Fibroblast of the aortic adventitia (primary cell): ENCODE data around the gene SV2C. TPM values are rescaled to one million over a fixed set of nuclear protein-coding genes. Genes with fewer than 3 reads are reported as not detected.

Experiments used
- DNase-seq: peaks from one replicate; pipeline ENCODE4 v3.0.0-alpha.2; 2010; ENCODE audit warnings: low read depth
- H3K4me3 ChIP-seq: 2 replicates; pipeline ENCODE4 v1.5.1; 2011; ENCODE audit warnings: low read depth, mild to moderate bottlenecking, control low read depth, low read length, moderate library complexity
- CTCF ChIP-seq: IDR thresholded peaks from 2 replicates; pipeline ENCODE4 v1.5.1; 2011; ENCODE audit warnings: mild to moderate bottlenecking, low read length, control low read depth, inconsistent platforms; ENCODE audit not compliant: insufficient read depth
- total RNA-seq: library from RNA; depleted of rRNA; stranded (reverse); fragments of >200 nt; gene quantifications from 2 replicates; pipeline ENCODE4 v1.2.3, GENCODE V29; 2012; ENCODE audit warnings: low replicate concordance

Gene SV2C
- total RNA-seq, 1 donor = not detected

DNA sequence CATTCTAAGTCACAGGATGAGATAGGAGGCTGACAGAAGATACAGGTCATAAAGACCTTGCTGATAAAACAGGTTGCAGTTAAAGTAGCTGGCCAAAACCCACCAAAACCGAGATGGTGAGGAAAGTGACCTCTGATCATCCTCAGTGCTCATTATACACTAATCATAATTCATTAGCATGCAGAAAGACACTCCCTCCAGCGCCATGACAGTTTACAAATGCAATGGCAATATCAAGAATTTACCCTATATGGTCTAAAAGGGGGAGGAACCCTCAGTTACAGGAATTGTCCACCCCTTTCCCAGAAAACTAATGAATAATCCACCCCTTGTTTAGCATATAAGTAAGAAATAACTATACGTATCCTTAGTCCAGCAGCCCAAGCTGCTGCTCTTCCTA lies 256.7 kb downstream of the SV2C start:
- no peak overlapping the region for H3K4me3 ChIP-seq
- TF ChIP-seq CTCF = no peak
- no peak for DNase-seq

DNA sequence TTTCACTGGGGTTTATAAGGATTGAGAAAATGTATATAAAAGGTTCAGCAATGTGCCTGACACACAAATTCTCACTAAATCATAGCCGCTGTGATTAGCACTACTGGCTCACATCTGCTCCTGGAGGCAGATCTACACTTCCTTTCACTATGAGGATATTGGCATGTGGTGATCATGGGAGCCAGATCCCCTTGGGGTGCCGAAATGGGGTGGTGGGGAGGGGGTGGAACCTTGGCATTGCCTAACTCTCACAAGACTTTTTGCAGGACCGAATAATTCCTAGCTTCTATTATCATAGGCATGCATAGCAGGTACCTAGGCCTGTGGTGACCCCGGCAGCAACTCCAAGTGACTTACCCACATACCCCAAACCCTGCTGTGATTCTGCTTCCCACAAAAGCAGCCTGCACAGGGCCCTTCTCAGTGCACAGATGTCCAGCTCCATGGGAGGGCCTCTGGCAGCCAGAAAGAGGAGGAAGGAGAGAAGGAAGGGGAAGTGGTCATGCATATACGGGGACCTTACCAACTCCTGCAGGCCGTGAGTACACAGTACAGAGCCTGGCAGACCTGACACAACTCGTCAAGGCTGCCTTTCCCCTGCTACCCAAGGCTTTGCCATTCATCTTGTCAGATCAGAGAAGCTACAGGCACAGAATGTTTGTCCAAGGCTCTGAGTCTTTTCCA lies 258.6 kb downstream of the SV2C start:
- no peak for DNase-seq
- TF ChIP-seq CTCF = no peak

DNA sequence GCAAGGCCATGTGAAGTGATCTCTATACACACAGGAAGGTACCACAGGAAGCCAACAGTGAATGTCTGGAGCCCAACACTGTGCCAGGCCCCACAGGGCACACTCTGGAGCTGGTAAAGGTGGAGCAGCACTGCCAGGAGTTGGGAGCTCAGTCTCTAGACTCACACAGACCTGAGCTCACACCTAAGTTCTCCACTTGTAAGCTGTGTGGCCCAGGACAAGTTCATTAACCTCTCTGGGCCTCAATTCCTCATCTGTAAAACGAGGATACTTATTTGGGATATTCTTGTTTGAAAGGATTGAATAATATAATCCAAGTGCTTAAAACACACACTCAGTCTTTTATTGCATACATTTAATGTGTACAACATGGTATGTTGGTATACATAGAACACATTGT lies 259.3 kb downstream of the SV2C start:
- H3K4me3 ChIP-seq = no peak overlapping the region
- no peak for TF ChIP-seq CTCF
- no peak for DNase-seq

More for the DNA sequence above, 258.6 kb downstream of the SV2C start:
- no peak overlapping the region for H3K4me3 ChIP-seq

DNA sequence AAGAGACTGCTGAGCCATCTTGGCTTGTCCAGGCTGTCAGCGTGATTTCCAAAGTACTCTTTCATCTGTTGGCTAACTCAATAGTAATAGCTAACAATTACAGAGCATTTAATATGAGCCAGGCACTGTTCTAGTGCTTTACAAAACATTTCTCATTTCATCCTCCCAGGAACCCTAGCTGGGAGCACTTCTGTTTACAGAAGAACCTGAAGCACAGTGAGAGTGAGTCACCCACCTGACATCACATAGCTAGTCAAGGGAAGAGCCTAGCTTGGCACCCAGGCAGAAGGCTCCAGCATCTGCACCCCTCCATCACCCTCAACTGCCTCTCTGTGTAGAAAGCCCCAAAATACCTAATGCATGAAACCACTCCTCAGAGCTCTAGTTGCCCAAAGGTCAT lies 262.4 kb downstream of the SV2C start:
- TF ChIP-seq CTCF = no peak
- H3K4me3 ChIP-seq = no peak overlapping the region
- no peak for DNase-seq

- DNase-seq = no peak
- H3K4me3 ChIP-seq = no peak overlapping the region
- TF ChIP-seq CTCF = no peak
Measured at GRCh38 chr5:76351176-76351575, 268.0 kb downstream of the SV2C start.

DNA sequence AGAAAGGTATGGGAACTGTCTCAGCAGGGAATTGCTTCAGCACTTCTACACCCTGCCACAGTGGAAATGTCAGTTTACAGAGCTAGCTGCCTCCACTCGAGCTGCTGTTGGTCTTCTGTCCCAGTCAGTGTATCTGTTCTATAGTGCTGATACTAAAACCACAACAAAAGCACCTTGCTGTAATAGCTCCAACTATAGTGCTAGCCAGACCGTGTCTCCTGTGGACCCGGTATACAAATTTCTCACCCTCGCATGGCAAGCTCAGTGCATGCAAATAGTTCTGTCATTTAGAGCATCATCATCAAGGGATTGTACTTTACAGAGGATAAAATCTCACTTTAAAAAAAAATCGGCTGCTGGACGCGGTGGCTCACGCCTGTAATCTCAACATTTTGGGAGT lies 268.4 kb downstream of the SV2C start:
- no peak for DNase-seq
- no peak for TF ChIP-seq CTCF
- no peak overlapping the region for H3K4me3 ChIP-seq

- no peak overlapping the region for H3K4me3 ChIP-seq
- no peak for TF ChIP-seq CTCF
- no peak for DNase-seq
Measured at GRCh38 chr5:76356887-76357286, 273.7 kb downstream of the SV2C start.
